NCI-H2029 treated with DMSO at 0.1 percent for 48 hours (cell line): Measurements from ENCODE around the gene NSMCE3.

Experiments
- DNase-seq: peaks from one replicate; lab custom pipeline; 2025; lab: John Stamatoyannopoulos, UW

Gene NSMCE3

DNA sequence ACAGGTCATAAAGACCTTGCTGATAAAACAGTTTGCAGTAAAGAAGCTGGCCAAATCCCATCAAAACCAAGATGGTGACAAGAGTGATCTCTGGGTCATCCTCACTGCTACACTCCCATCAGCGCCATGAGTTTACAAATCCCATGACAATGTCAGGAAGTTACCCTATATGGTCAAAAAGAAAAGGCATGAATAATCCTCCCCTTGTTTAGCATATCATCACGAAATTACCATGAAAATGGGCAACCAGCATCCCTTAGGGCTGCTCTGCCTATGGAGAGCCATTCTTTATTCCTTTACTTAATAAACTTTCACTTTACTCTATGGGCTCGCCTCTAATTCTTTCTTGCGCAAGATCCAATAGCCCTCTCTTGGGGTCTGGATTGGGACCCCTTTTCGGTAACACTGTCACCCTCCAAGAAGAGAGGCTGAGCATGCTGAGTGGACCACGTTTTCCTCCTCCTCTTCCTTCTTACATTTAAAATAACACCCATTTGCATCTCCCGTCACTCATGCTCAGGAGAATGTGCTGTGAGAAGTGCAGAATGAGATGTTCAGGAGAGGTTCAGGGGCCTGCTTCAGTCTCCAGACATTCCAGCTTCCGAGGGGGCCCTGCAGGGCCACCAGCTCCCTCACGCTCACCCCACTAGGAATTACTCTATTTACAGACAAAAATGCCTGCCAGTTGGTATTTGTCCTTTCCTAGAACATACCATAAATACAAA is 47.3 kb downstream of the NSMCE3 start:
- no peak for DNase-seq

DNA sequence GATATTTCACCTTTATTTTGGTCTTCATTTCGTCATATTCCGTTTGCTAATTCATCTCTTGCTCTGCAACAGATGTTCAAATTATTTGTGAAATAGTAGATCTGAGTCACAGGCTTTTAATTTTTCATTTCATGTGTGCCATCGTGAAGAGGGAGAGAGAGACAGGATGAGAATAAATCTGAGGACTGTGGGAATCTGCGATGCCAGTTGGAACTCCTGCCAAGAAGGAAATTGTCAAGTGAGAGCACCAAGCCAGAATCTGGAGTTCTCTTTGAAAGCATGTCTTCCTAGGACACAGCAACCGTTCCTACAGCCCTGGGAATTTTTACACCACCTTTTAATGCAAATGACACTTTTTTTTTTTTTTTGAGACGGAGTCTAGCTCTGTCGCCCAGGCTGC is 48.8 kb downstream of the NSMCE3 start:
- DNase-seq: no peak

DNA sequence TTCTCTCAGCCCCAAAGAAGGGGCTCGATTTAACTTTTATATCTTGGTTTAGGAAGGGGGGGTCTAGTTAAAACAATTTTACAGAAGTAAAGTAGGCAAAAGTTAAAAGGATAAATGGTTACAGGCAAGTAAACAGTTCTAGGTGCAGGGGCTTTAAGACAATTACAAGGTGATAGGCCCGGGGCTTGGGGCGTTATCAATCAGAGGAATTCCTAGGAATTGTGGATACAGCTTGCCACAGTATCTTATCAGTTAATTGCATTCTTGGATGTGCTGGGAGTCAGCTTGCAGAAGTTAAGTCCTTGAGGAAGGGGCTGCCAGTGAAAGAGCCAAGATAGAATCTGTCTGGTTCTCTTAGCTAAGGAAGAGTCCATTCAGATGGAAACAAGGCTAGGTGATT is 52.7 kb downstream of the NSMCE3 start:
- DNase-seq: no peak
